ENCODE measurements around the gene CD52.

- TF ChIP-seq POLR2AphosphoS5 (IDR thresholded peaks at IDR 0.05) (peak in 1 of 3 donors; percentile 50), POLR2A (IDR thresholded peaks at IDR 0.05) (no peak), CTCF (IDR thresholded peaks at IDR 0.05 in 8 of 11, conservative IDR thresholded peaks at IDR 0.05 in 3 of 11) (no peak)
Measured at GRCh38 chr1:26281971-26282370, 35.8 kb upstream of the CD52 start.

Data from spleen (tissue), 7 donors.